Measurements from ENCODE around the gene ABCB6. TPM values are rescaled to one million over a fixed set of nuclear protein-coding genes. Genes with fewer than 3 reads are reported as not detected.
"Not testable (repeated sequence)": the region's sequence is repeated elsewhere in the genome, so short reads cannot be mapped to it uniquely, and the experiment has no call there.

ABCB6 gene
- total RNA-seq, 1 donor: 1.3 TPM

DNA sequence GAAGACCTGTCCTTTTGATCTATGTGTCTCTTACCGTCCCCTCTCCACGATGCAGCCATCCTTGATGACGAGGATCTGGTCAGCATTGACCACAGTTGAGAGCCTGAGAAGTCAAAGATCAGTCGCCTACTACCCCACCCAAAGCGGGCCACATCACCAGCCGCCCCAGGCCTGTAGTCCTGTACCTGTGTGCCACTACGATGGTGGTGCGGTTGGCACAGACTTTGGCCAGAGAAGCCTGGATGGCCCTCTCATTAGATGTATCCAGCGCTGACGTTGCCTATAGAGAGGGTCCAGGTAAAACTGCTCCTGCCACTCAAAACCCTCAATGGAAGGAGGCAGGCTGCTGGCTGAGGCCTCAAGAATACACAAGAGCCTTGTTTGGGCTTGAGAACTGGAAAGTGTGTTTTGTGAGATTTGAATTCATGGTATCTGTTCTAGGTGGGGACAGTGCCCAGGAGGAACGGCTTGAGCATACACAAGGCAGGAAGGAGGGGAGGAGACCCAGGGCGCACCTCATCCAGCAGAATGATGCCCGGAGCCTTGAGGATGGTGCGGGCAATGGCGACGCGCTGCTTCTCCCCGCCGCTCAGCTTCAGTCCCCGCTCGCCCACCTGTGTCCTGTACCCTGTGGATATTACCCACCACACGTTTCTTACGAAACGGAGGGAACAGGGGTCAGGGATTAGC is 8.4 kb downstream of the ABCB6 start:
- H3K27me3 ChIP-seq (ENCODE audit: insufficient read depth, low read length): no peaks in the 10 kb centered on the region
- no peaks in the 10 kb centered on the region for H3K9me3 ChIP-seq (ENCODE audit: low read depth, low read length)
- H3K4me3 ChIP-seq (ENCODE audit: low read length): no peak overlapping the region
- peaks cover 45% of the 10 kb centered on the region for H3K4me1 ChIP-seq (ENCODE audit: insufficient read depth, low read length)

DNA sequence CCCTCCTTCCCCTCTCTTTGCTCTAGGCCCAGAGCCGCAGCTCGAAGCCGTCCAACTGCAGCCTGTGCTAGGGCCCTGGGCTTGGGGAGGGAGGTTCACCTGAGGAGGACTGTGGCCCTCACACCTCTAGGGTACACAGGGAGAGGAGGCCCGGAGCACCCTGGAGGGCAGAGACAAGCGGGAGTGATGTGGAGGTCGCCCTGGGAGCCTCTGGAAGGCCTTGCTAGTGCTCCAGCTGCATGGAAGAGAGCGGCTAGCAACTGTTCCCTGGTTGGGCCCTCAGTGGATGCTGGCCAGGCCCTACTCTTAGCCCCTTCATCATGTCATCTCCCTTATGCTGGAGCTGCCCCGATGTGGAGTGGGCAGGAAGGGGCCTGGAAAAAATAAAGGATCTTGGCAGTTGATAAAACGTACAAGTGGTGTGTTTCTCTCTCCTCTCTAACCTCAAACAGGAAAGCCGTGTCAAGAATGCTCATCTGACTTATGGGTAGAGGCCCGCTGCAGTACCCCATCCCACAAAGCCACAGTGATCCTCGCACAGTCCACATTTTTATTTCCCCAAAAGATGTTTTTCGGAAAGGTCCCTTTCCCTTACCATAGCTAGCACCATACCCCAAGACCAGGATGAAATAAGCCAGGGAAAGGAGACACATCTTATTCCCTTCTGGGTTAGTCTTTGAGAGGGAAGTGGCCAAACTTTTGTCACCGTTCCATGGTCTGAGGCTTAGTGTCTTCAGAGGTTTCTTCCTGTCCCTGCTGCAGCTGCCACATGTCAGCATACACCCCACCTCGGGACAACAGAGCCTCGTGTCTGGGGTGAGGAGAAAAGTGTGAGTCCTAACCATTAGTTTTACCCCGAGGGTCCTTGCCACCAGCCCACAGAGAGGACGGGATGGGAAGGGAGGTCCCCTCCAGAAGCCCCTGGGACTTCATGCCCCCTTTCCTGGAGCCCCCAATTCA is 9.2 kb downstream of the ABCB6 start:
- Histone ChIP-seq H3K4me3 (ENCODE audit: low read length) (no peak overlapping the region), H3K27me3 (ENCODE audit: insufficient read depth, low read length) (no peaks in the 10 kb centered on the region), H3K9me3 (ENCODE audit: low read depth, low read length) (no peaks in the 10 kb centered on the region), H3K4me1 (ENCODE audit: insufficient read depth, low read length) (peaks cover 45% of the 10 kb centered on the region)

DNA sequence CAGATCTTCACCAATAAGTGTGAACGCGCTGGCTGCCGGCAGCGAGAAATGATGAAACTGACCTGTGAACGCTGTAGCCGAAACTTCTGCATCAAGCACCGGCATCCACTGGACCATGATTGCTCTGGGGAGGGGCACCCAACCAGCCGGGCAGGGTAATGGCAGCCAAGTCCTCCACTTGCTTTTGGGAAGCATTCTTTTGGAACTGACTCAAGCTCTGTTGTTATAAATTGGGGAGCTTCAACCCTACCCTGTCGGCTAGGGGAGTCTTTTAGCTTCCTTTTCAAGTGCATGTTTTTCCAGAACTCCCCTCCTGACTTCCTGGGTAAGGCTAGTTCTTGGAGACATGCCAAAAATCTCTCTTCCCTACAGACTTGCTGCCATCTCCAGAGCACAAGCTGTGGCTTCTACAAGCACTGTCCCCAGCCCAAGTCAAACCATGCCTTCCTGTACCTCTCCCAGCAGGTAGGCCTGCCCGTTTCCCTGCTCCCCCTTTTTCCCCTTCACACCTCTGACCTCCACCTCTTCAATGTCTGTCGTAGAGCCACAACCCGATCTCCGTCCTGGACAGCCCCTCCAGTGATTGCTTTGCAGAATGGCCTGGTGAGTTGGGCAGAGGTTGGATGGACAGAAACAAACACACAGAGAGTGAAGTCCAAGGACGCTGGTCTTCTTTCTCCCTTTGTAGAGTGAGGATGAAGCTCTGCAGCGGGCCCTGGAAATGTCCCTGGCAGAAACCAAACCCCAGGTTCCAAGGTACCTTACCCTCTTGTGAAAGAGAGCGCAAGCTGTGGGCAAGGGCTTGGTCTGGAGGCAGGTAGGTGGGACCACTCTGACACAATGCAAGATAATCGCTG is 10.6 kb downstream of the ABCB6 start:
- Histone ChIP-seq H3K9me3 (ENCODE audit: low read depth, low read length) (no peaks in the 10 kb centered on the region), H3K4me3 (ENCODE audit: low read length) (no peak overlapping the region), H3K4me1 (ENCODE audit: insufficient read depth, low read length) (peaks cover 45% of the 10 kb centered on the region), H3K27me3 (ENCODE audit: insufficient read depth, low read length) (no peaks in the 10 kb centered on the region)

DNA sequence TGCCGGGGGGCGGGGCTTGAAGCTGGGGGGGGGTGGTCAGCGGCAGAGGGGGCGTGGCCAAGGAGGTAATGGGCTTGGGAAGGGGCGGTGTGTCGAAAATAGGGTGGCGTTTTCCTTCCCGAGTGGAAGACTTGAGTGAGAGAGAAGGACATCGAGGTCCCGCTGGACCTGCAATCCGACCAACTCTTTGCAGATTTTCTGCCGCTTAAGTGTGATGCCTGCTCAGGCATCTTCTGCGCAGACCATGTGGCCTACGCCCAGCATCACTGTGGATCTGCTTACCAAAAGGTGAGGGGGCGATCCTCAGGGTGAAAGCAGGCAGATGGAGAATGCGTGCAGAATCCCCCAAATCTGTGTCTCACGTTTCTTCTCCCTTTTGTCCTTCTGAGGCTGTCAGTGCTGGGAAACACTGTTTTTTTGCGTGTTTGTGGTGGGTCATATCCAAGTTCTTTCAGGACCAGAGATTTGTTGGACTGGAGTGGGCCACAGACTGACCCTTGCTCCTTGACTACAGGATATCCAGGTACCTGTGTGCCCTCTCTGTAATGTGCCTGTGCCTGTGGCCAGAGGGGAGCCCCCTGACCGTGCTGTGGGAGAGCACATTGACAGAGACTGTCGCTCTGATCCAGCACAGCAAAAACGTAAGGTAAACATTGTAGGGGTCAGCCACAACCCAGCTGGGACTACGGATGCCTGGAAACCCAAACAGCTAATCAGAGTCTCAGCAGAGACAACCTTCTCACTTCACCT is 11.4 kb downstream of the ABCB6 start:
- peak overlapping the region; percentile 61 for H3K4me3 ChIP-seq (ENCODE audit: low read length)
- no peaks in the 10 kb centered on the region for H3K9me3 ChIP-seq (ENCODE audit: low read depth, low read length)
- H3K4me1 ChIP-seq (ENCODE audit: insufficient read depth, low read length): peaks cover 45% of the 10 kb centered on the region
- no peaks in the 10 kb centered on the region for H3K27me3 ChIP-seq (ENCODE audit: insufficient read depth, low read length)

DNA sequence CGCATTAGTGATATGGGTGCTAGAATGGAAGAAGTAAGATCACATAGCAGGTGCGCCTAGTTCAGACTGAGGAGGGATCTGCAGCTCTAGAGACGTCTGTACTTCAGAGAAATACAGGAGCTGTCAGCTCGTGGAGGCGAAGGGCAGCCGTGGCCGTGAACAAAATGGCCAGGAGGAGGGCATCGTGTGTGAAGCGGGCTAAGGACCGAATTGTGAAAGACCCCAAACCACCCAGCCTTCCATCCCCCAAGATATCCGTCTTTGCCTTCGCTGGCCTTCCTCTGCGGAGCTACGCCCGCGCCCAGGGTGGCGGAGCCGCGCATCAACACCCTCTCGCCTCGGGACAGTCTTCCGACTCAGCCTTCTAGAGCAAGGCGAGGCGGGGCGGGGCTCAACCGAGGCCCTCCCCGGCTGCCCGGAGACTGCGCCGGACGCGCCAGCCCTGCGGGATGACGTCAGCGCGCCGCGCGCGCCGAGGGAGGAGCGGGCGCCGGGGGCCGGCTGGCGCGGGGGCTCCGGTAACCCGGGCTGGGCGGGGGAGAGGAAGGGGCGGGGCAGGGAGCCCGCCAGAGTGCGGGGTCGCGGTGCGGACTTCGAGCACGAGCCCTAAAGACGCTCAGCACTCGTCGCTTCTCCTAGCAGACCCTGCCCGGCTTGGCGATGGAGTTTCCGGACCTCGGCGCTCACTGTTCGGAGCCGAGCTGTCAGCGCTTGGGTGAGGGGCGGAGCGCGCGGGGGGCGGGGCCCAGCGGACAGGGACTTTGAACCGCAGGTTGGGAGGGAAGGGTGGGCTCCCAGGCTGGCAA is 12.2 kb downstream of the ABCB6 start, which contains the start of gene ZFAND2B:
ZFAND2B (plus strand) TSS at position 455 of the 806 bp plus-strand sequence; CDS start at position 661, 206 bp downstream.
- Histone ChIP-seq H3K4me1 (ENCODE audit: insufficient read depth, low read length) (peaks cover 45% of the 10 kb centered on the region), H3K4me3 (ENCODE audit: low read length) (peak within 1 kb of the TSS; percentile 61), H3K27me3 (ENCODE audit: insufficient read depth, low read length) (no peaks in the 10 kb centered on the region), H3K9me3 (ENCODE audit: low read depth, low read length) (no peaks in the 10 kb centered on the region)

DNA sequence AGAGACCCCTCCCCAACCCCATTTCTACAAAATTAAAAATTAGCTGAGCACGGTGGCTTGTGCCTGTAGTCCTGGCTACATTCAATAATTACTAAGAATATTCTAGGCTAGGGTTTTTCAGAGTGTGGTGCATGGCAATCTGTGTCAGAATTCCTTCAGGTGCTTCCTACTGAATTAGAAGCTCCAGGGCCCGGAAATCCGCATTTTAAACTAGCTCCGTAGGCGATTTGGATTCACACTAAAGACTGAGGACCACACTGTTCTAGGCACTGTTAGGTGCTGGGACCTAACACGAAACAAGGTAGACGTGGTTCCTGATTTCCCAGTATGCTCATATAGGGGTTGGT is 12.8 kb downstream of the ABCB6 start:
- Histone ChIP-seq H3K9me3 (ENCODE audit: low read depth, low read length) (no peaks in the 10 kb centered on the region), H3K4me1 (ENCODE audit: insufficient read depth, low read length) (peaks cover 40% of the 10 kb centered on the region), H3K27me3 (ENCODE audit: insufficient read depth, low read length) (no peaks in the 10 kb centered on the region), H3K4me3 (ENCODE audit: low read length) (peak overlapping the region; percentile 61)

DNA sequence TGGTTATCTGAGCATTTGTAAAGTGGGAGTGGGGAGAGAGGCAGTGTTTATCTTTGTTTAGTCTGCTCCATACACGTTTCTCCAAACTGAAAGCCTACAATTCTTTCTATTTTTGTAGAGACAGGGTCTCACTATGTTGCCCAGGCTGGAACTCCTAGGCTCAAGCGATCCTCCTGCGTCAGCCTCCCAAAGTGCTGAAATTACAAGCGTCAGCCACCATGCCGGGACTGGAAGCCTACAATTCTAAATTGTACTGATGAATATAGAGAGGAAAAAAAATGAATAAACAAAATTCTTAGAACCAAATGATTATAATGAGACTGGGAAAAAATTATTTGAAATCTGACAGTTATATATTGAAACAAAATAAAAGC is 13.6 kb downstream of the ABCB6 start:
- H3K4me3 ChIP-seq (ENCODE audit: low read length): no peak overlapping the region
- H3K9me3 ChIP-seq (ENCODE audit: low read depth, low read length): no peaks in the 10 kb centered on the region
- H3K27me3 ChIP-seq (ENCODE audit: insufficient read depth, low read length): no peaks in the 10 kb centered on the region
- H3K4me1 ChIP-seq (ENCODE audit: insufficient read depth, low read length): peaks cover 36% of the 10 kb centered on the region

DNA sequence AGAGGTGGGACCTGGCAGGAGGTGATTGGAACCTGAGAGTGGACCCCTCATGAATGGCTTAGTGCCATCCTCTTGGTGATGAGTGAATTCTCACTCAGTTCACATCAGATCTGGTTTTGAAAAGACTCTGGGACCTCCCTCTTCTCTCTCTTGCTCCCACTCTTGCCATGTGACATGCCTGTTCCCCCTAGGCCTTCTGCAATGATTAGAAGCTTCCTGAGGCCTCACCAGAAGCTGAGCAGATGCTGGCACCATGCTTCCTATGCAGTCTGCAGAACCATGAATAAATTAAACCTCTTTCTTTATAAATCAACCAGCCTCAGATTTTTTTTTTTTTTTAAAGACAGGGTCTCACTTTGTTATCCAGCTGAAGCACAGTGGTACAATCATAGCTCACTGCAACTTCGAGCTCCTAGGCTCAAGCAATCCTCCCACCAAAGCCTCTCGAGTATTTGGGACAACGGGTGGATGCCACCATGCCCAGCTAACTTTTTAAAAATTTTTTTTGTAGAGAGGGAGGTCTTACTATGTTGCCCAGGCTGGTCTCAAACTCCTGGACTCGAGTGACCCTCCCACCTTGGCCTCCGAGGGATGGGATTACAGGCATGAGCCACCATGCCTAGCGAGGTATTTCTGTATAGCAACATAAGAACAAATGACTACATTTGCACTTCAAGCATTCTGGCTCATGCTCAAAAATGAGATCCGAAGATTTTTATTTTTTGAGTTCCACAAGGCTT is 14.2 kb downstream of the ABCB6 start:
- H3K27me3 ChIP-seq (ENCODE audit: insufficient read depth, low read length): no peaks in the 10 kb centered on the region
- no peak overlapping the region for H3K4me3 ChIP-seq (ENCODE audit: low read length)
- peaks cover 30% of the 10 kb centered on the region for H3K4me1 ChIP-seq (ENCODE audit: insufficient read depth, low read length)
- H3K9me3 ChIP-seq (ENCODE audit: low read depth, low read length): no peaks in the 10 kb centered on the region

DNA sequence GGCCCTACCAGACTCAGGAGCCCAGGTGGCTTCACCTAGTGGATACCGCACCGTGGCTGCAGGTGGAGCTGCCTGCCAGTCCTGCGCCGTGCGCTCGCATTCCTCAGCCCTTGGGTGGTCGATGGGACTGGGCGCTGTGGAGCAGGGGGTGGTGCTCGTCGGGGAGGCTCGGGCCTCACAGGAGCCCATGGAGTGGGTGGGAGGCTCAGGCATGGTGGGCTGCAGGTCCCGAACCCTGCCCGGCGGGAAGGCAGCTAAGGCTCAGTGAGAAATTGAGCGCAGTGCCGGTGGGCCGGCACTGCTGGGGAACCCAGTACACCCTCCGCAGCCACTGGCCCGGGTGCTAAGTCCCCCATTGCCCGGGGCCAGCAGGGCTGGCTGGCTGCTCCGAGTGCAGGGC is 17.4 kb downstream of the ABCB6 start:
- H3K4me1 ChIP-seq (ENCODE audit: insufficient read depth, low read length); H3K4me3 ChIP-seq (ENCODE audit: low read length); H3K27me3 ChIP-seq (ENCODE audit: insufficient read depth, low read length); H3K9me3 ChIP-seq (ENCODE audit: low read depth, low read length): not testable (repeated sequence)

DNA sequence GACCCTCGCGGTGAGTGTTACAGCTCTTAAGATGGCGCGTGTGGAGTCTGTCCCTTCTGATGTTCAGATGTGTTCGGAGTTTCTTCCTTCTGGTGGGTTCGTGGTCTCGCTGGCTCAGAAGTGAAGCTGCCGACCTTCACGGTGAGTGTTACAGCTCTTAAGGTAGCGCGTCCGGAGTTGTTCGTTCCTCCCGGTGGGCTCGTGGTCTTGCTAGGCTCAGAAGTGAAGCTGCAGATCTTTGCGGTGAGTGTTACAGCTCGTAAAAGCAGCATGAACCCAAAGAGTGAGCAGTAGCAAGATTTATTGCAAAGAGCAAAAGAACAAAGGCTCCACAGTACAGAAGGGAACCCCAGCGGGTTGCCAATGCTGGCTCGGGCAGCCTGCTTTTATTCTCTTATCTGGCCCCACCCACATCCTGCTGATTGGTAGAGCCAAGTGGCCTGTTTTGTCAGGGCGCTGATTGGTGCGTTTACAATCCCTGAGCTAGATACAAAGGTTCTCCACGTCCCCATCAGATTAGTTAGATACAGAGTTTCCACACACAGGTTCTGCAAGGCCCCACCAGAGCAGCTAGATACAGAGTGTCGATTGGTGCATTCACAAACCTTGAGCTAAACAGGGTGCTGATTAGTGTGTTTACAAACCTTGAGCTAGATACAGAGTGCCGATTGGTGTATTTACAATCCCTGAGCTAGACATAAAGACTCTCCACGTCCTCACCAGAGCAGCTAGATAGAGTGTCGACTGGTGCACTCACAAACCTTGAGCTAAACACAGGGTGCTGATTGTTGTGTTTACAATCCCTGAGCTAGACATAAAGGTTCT is 18.0 kb downstream of the ABCB6 start:
- not testable (repeated sequence) for H3K9me3 ChIP-seq (ENCODE audit: low read depth, low read length); H3K4me3 ChIP-seq (ENCODE audit: low read length); H3K4me1 ChIP-seq (ENCODE audit: insufficient read depth, low read length); H3K27me3 ChIP-seq (ENCODE audit: insufficient read depth, low read length)

DNA sequence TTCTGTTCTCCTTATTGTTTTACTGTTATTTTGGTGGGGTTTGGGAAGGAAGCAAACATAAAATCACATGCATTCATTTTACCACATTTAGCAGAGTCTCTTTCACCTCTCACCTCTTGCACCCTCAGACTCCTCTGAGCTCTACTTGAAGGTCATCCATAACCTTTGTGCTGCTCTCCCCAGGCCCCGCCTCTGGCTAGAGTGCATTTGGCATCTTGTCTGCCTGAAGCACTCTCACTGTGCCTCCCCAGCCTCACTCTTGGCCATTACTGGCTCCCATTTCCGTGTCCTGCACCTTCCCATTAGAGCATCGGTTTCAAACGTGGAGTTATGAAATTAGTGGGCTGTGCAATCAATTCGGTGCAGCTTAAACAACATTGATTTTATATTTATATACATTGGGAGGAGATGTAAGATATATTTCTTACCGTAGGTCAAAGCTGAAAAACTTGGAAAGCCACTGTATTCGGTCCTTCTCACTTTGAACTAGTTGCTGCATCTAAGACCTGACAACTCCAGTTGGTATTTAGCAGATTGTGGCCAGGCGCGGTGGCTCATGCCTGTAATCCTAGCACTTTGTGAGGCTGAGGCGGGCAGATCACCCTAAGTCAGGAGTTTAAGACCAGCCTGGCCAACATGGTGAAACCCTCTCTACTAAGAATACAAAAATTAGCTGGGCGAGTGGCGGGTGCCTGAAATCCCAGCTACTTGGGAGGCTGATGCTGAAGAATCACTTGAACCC is 19.1 kb downstream of the ABCB6 start:
- no peaks in the 10 kb centered on the region for H3K9me3 ChIP-seq (ENCODE audit: low read depth, low read length)
- no peaks in the 10 kb centered on the region for H3K4me1 ChIP-seq (ENCODE audit: insufficient read depth, low read length)
- no peaks in the 10 kb centered on the region for H3K27me3 ChIP-seq (ENCODE audit: insufficient read depth, low read length)
- H3K4me3 ChIP-seq (ENCODE audit: low read length): no peak overlapping the region

DNA sequence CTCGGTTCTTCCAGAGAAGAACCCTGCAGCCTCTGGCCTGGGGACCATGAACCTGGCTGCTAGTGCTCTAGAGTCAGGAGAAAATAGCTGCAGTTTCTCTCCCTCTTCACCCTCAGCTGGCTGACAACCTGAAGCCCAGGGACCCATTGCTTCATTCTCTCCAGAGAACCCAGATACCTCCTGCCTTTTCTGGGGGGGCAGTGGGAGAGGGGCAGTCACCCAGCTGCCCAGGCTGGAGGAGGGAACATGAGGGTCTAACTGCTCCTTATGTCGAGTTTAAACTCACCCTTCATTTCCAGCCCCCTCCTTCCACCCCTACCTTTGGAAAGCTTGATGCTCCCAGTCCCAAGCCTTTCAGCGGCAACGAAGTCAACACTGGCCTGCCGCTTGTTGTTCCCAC is 19.8 kb downstream of the ABCB6 start:
- Histone ChIP-seq H3K4me3 (ENCODE audit: low read length) (no peak overlapping the region), H3K9me3 (ENCODE audit: low read depth, low read length) (no peaks in the 10 kb centered on the region), H3K4me1 (ENCODE audit: insufficient read depth, low read length) (no peaks in the 10 kb centered on the region), H3K27me3 (ENCODE audit: insufficient read depth, low read length) (no peaks in the 10 kb centered on the region)
